CD4-positive, alpha-beta T cell treated with Interleukin-4 for 4 hours (primary cell): ENCODE measurements around the gene INHBE.
"Not testable (repeated sequence)": the region's sequence is repeated elsewhere in the genome, so short reads cannot be mapped to it uniquely, and the experiment has no call there.

ENCODE experiments used
- DNase-seq: peaks from one replicate; pipeline ENCODE4 v3.0.0-alpha.2; 2020

The INHBE gene

GRCh38 chr12:57454566-57455373, at the start of gene INHBE:
Gene INHBE (plus strand): TSS chr12:57455307. CDS start chr12:57455537, 230 bp downstream.
- DNase-seq = no peak

GRCh38 chr12:57410534-57410933, 44.6 kb upstream of the INHBE start:
- no peak for DNase-seq

- not testable (repeated sequence) for DNase-seq
Measured at GRCh38 chr12:57414160-57414559, 40.9 kb upstream of the INHBE start.

GRCh38 chr12:57415088-57415487, 40.0 kb upstream of the INHBE start:
- DNase-seq = no peak

- no peak for DNase-seq
Measured at GRCh38 chr12:57416039-57416996, 38.8 kb upstream of the INHBE start.

GRCh38 chr12:57418255-57418654, 36.9 kb upstream of the INHBE start:
- no peak for DNase-seq

- DNase-seq = no peak
Measured at GRCh38 chr12:57419495-57419894, 35.6 kb upstream of the INHBE start.

GRCh38 chr12:57420482-57420881, 34.6 kb upstream of the INHBE start:
- DNase-seq = no peak

- not testable (repeated sequence) for DNase-seq
Measured at GRCh38 chr12:57426948-57427347, 28.2 kb upstream of the INHBE start.

GRCh38 chr12:57428965-57429364, 26.1 kb upstream of the INHBE start:
- DNase-seq = no peak

GRCh38 chr12:57429473-57430111, 25.5 kb upstream of the INHBE start:
- DNase-seq = no peak

GRCh38 chr12:57430112-57430930, 24.8 kb upstream of the INHBE start:
- DNase-seq = peak; percentile 15

- peak; percentile 94 for DNase-seq
Measured at GRCh38 chr12:57430931-57431566, 24.1 kb upstream of the INHBE start, which contains the start of gene R3HDM2. Gene R3HDM2 (minus strand): TSS chr12:57431043. CDS start chr12:57310428, 120,615 bp downstream.

GRCh38 chr12:57431654-57432188, 23.4 kb upstream of the INHBE start:
- no peak for DNase-seq

GRCh38 chr12:57433370-57433769, 21.7 kb upstream of the INHBE start:
- no peak for DNase-seq

- DNase-seq = no peak
Measured at GRCh38 chr12:57434517-57435223, 20.4 kb upstream of the INHBE start, which contains the start of gene INHBC. Gene INHBC (plus strand): TSS chr12:57434784. CDS start chr12:57434887, 103 bp downstream.

GRCh38 chr12:57435293-57435692, 19.8 kb upstream of the INHBE start:
- no peak for DNase-seq

- DNase-seq = no peak
Measured at GRCh38 chr12:57438400-57438799, 16.7 kb upstream of the INHBE start.

GRCh38 chr12:57439762-57440266, 15.3 kb upstream of the INHBE start:
- DNase-seq = no peak

GRCh38 chr12:57441393-57441792, 13.7 kb upstream of the INHBE start:
- not testable (repeated sequence) for DNase-seq
